SK-N-SH (cell line): ENCODE data around the gene LNPEP.

ENCODE experiments used
- CTCF ChIP-seq: fragments of 200-600 bp; sonication (generic); IDR thresholded peaks from 2 replicates; pipeline ENCODE4 v1.6.1; 2017; ENCODE audit warnings: antibody characterized with exemption, mild to moderate bottlenecking, moderate library complexity
- EZH2phosphoT487 ChIP-seq: fragments of 200-600 bp; sonication (generic); IDR thresholded peaks from 2 replicates; pipeline ENCODE4 v1.6.1; 2017; ENCODE audit warnings: low read depth, mixed run types, mild to moderate bottlenecking, antibody characterized with exemption, moderate library complexity, borderline replicate concordance
- MXI1 ChIP-seq: IDR thresholded peaks from 2 replicates; pipeline ENCODE4 v1.6.1; 2012; ENCODE audit warnings: mild to moderate bottlenecking, low read depth, low read length, improper control_type of control experiment
- POLR2AphosphoS5 ChIP-seq: IDR thresholded peaks from 2 replicates; pipeline ENCODE4 v1.6.1; 2012; ENCODE audit warnings: low read depth, low read length
- RAD21 ChIP-seq: IDR thresholded peaks from 2 replicates; pipeline ENCODE4 v1.6.1; 2012; ENCODE audit warnings: mild to moderate bottlenecking, low read length
- REST ChIP-seq: IDR thresholded peaks from 2 replicates; pipeline ENCODE4 v1.6.1; 2012; ENCODE audit warnings: mild to moderate bottlenecking, low read depth, low read length, moderate library complexity
- RFX5 ChIP-seq: IDR thresholded peaks from 2 replicates; pipeline ENCODE4 v1.6.1; 2012; ENCODE audit warnings: mild to moderate bottlenecking, improper control_type of control experiment, low read length
- TAF1 ChIP-seq: IDR thresholded peaks from 2 replicates; pipeline ENCODE4 v1.6.1; 2012; ENCODE audit warnings: low read depth, mild to moderate bottlenecking, low read length, moderate library complexity, borderline replicate concordance
- USF1 ChIP-seq: IDR thresholded peaks from 2 replicates; pipeline ENCODE4 v1.4.0; 2012; ENCODE audit warnings: low read depth, borderline replicate concordance
- YY1 ChIP-seq: IDR thresholded peaks from 2 replicates; pipeline ENCODE4 v1.4.0; 2012; ENCODE audit warnings: low read depth, mild to moderate bottlenecking
- ZBTB33 ChIP-seq: IDR thresholded peaks from 2 replicates; pipeline ENCODE4 v1.4.0; 2012; ENCODE audit warnings: low read depth, borderline replicate concordance

- no peak for TF ChIP-seq RAD21
- TF ChIP-seq TAF1: no peak
- no peak for TF ChIP-seq USF1
- no peak for TF ChIP-seq YY1
- no peak for TF ChIP-seq CTCF
- no peak for TF ChIP-seq MXI1
- TF ChIP-seq RFX5: no peak
- TF ChIP-seq POLR2AphosphoS5: no peak
- TF ChIP-seq EZH2phosphoT487: no peak
- TF ChIP-seq REST: no peak
- no peak for TF ChIP-seq ZBTB33
These were observed 126.2 kb downstream of the LNPEP start for GRCh38 chr5:97062046-97062445.
